Stimulated activated memory B cell treated with anti-CD40 and anti-IgM and Interleukin-4, amounts not matched to agents 10 μg/mL and 1 μg/mL and 100 μg/mL, for 72 hours (primary cell): ENCODE data around the gene SUPT5H.
A peak's percentile ranks its signal among the peaks of the same experiment; 100 is the strongest.

Source experiments
- ATAC-seq: fragments of 150-1000 bp; cut with Tn5 transposase; 2 replicates; pipeline ENCODE4 v1.10.0; 2021
- H3K27ac Mint-ChIP-seq: one replicate; pipeline ENCODE4 v1.8.0; 2022; ENCODE audit warnings: mild to moderate bottlenecking, mixed read lengths
- H3K27me3 Mint-ChIP-seq: one replicate; pipeline ENCODE4 v1.8.0; 2022; ENCODE audit warnings: mixed read lengths
- H3K36me3 Mint-ChIP-seq: one replicate; pipeline ENCODE4 v1.8.0; 2022; ENCODE audit warnings: mixed read lengths
- H3K4me1 Mint-ChIP-seq: one replicate; pipeline ENCODE4 v1.8.0; 2022; ENCODE audit warnings: mixed read lengths
- H3K4me3 Mint-ChIP-seq: one replicate; pipeline ENCODE4 v1.8.0; 2022; ENCODE audit warnings: mild to moderate bottlenecking, moderate library complexity, mixed read lengths
- H3K9me3 Mint-ChIP-seq: one replicate; pipeline ENCODE4 v1.8.0; 2022; ENCODE audit warnings: mixed read lengths

The SUPT5H gene

GRCh38 chr19:39445196-39446111 is at the start of gene SUPT5H:
SUPT5H (plus strand) TSS chr19:39445582; CDS start chr19:39445891, 309 bp downstream.
- no peaks in the 10 kb centered on the region for H3K9me3 Mint-ChIP-seq
- H3K4me1 Mint-ChIP-seq = peaks cover 67% of the 10 kb centered on the region
- H3K27ac Mint-ChIP-seq = peak within 1 kb of the TSS; percentile 98
- peak within 1 kb of the TSS; percentile 90 for H3K4me3 Mint-ChIP-seq
- H3K27me3 Mint-ChIP-seq = no peaks in the 10 kb centered on the region
- peaks cover 32% of the 10 kb centered on the region for H3K36me3 Mint-ChIP-seq
- peak; percentile 95 for ATAC-seq

DNA sequence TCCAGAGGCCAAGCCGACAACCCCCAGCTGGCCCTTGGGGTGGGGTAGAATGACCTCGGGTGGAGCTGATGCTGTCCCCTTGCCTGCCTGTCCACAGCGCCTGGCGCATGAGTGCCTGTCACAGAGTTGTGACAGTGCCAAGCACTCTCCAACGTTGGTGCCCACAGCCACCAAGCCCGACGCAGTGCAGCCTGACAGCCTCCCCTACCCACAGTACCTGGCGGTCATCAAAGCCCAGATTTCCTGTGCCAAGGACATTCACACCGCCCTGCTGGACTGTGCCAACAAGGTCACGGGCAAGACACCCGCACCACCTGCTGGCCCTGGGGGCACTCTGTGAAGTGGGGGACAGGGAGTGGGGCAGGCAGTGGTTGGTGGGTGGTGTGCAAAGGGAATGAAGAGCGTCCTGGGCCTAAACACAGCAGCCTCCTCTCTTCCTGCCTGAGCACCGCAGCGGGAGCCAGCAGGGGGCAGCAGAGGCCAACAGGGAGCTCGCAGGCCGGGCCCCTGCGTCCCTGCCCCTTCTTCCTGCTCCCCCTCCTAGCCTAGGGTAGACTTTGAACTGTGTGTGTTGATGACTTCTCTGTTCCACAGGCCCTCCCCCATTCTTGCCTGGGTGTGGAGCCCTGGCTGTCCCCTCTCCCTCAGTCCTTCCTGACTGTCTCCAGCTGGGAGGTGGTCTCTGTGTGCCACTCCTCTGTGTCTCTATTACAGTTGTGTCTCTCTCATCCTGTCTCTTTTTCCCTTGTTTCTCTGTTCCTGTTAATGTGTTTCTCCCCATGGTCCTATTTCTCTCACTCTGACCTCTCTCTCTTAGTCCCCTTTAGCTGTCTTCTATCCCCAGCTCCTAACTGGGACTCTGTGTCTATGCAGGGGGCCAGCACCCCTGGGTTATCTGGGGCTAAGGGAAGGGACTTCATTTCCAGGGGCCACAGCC is 47.8 kb upstream of the SUPT5H start:
- Mint-ChIP-seq H3K9me3 (no peaks in the 10 kb centered on the region), H3K4me3 (peak overlapping the region; percentile 30), H3K36me3 (peaks cover 41% of the 10 kb centered on the region), H3K27me3 (no peaks in the 10 kb centered on the region), H3K4me1 (peaks cover 73% of the 10 kb centered on the region), H3K27ac (peak overlapping the region; percentile 91)
- peak; percentile 78 for ATAC-seq

DNA sequence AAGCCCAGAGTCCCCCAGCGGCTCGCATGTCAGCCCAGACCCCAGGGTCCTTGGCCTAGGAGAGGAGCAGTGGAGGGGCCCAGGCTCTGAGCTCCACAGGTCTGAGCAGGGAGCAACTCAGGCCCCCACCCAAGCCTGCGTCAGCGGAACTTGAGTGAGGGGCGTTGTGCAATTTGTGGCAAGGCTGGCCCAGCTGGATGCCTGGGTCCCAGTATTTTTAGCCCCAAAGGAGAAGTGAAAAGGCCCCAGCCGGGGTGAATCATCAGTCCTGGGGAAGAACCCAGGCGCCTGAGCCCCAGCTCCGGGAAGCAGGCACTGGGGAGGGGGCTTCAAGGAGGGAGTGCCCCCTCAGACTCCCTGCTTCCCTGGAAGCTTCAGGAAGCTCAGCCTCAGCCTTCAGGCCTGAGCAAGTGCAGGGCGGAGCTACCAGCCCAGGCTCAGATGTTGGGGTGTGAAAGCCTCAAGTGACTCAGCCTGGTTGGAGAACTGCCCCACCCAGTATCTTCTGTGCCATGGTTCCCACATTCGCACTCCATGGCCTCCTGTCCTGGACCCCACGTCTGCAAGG is 47.0 kb upstream of the SUPT5H start:
- no peaks in the 10 kb centered on the region for H3K27me3 Mint-ChIP-seq
- H3K36me3 Mint-ChIP-seq = peaks cover 38% of the 10 kb centered on the region
- no peaks in the 10 kb centered on the region for H3K9me3 Mint-ChIP-seq
- peak overlapping the region; percentile 91 for H3K27ac Mint-ChIP-seq
- H3K4me3 Mint-ChIP-seq = peak overlapping the region; percentile 30
- ATAC-seq = peak; percentile 1
- peaks cover 79% of the 10 kb centered on the region for H3K4me1 Mint-ChIP-seq

DNA sequence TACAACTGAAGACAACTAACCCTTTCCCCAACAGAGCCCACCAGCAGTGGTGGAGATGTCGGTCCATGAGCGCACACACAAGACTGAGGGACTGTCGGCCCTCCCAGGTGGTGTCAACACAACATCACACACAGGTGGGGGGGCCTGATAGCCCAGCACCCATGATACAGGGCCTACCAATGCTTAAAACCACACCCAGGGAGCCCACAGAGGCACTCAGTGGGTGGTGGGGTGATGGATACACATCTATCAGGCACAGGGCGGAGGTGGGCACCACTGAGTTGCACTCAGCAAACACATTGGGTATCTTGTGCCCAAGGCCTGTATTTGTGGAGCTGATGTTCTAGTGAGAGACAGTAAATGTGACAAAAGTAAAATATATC is 45.7 kb upstream of the SUPT5H start:
- H3K4me1 Mint-ChIP-seq = peaks cover 80% of the 10 kb centered on the region

DNA sequence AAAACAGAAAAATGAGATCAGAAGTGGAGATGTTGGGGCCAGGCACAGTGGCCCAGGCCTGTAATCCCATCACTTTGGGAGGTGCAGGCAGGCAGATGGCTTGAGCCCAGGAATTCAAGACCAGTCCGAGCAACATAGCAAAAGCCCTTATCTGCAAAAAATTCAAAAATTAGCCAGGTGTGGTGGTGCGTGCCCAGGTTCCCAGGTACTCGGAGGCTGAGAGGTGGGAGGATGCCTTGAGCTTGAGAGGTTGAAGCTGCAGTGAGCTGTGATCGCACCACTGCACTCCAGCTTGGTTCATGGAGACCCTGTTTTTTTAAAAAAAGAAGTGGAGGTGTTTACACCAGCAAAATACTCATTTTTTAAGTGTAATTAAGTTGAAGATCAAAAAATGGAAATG is 45.3 kb upstream of the SUPT5H start:
- Mint-ChIP-seq H3K9me3 (no peaks in the 10 kb centered on the region), H3K27me3 (no peaks in the 10 kb centered on the region), H3K27ac (peak overlapping the region; percentile 91), H3K4me3 (no peak overlapping the region), H3K4me1 (peaks cover 82% of the 10 kb centered on the region), H3K36me3 (peaks cover 25% of the 10 kb centered on the region)
- no peak for ATAC-seq

More for the DNA sequence above, 45.7 kb upstream of the SUPT5H start:
- H3K9me3 Mint-ChIP-seq = no peaks in the 10 kb centered on the region
- no peak for ATAC-seq
- H3K36me3 Mint-ChIP-seq = peaks cover 29% of the 10 kb centered on the region
- H3K27ac Mint-ChIP-seq = peak overlapping the region; percentile 91
- no peaks in the 10 kb centered on the region for H3K27me3 Mint-ChIP-seq
- peak overlapping the region; percentile 46 for H3K4me3 Mint-ChIP-seq

- Mint-ChIP-seq H3K4me1 (peaks cover 82% of the 10 kb centered on the region), H3K27me3 (no peaks in the 10 kb centered on the region), H3K36me3 (peaks cover 15% of the 10 kb centered on the region), H3K9me3 (no peaks in the 10 kb centered on the region), H3K4me3 (peak overlapping the region; percentile 71), H3K27ac (peak overlapping the region; percentile 91)
- ATAC-seq = peak; percentile 44
Measured at GRCh38 chr19:39401070-39401548, 44.3 kb upstream of the SUPT5H start.

- no peaks in the 10 kb centered on the region for H3K27me3 Mint-ChIP-seq
- H3K36me3 Mint-ChIP-seq = peaks cover 15% of the 10 kb centered on the region
- H3K9me3 Mint-ChIP-seq = no peaks in the 10 kb centered on the region
- peak; percentile 68 for ATAC-seq
- peaks cover 86% of the 10 kb centered on the region for H3K4me1 Mint-ChIP-seq
- peak overlapping the region; percentile 89 for H3K4me3 Mint-ChIP-seq
- peak overlapping the region; percentile 91 for H3K27ac Mint-ChIP-seq
Measured at GRCh38 chr19:39401549-39402345, 43.6 kb upstream of the SUPT5H start.

DNA sequence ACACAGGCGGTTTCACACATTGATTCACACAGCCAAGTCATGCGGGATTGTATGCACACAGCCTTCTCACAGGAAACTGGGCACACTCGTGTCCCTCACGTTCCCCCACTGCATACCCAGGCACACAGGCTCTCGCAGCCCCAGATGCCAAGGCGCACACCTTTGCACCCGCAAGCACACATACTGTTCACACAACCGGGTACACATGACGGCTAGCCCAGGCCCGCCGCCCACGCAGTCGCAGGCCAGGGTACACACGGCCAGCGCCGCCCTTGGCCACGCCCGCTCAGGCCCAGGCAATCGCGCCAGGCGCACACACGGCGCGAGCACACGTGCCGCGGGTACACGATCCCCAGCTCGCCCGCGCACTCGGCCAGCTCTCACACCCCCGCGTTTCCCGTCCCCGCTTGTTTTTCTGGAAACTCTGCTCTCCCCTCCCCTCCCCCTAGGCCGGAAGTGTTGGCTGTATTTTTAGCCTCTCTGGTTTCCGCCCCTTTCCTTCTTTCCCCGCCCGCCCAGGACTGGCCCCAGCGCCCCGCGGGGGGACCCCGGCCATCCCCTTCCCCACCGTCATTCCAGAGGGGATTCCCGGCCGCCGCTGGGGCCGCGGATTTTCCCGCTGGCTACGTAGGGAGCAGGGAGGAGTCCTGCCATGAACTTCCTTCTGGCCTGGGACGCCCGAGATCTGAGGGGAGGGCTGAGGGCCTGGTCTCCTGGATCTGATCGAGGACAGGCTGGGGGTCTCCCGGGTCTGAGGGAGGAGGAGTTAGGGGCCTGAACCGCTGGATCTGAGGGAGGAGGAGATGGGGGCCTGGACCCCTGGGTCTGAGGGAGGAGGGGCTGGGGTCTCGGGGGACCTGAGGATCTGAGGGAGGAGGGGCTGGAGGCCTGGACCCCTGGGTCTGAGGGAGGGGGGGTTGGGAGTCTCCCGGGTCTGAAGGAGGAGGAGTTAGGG is 42.8 kb upstream of the SUPT5H start:
- Mint-ChIP-seq H3K9me3 (no peaks in the 10 kb centered on the region), H3K4me1 (peaks cover 81% of the 10 kb centered on the region), H3K27ac (peak overlapping the region; percentile 91), H3K27me3 (no peaks in the 10 kb centered on the region), H3K36me3 (peaks cover 24% of the 10 kb centered on the region), H3K4me3 (peak overlapping the region; percentile 89)
- ATAC-seq = peak; percentile 28

- Mint-ChIP-seq H3K4me3 (peak overlapping the region; percentile 89), H3K27me3 (no peaks in the 10 kb centered on the region), H3K9me3 (no peaks in the 10 kb centered on the region), H3K36me3 (peaks cover 33% of the 10 kb centered on the region), H3K4me1 (peaks cover 79% of the 10 kb centered on the region), H3K27ac (peak overlapping the region; percentile 91)
- ATAC-seq = peak; percentile 59
Measured at GRCh38 chr19:39403331-39404312, 41.8 kb upstream of the SUPT5H start.

GRCh38 chr19:39405261-39405957 is 40.0 kb upstream of the SUPT5H start:
- Mint-ChIP-seq H3K27ac (peak overlapping the region; percentile 91), H3K4me3 (peak overlapping the region; percentile 77), H3K36me3 (peaks cover 24% of the 10 kb centered on the region), H3K27me3 (no peaks in the 10 kb centered on the region), H3K4me1 (peaks cover 72% of the 10 kb centered on the region), H3K9me3 (no peaks in the 10 kb centered on the region)
- no peak for ATAC-seq

GRCh38 chr19:39405958-39406655 is 39.3 kb upstream of the SUPT5H start:
- H3K27ac Mint-ChIP-seq = peak overlapping the region; percentile 91
- peak; percentile 31 for ATAC-seq
- H3K27me3 Mint-ChIP-seq = no peaks in the 10 kb centered on the region
- peak overlapping the region; percentile 98 for H3K4me3 Mint-ChIP-seq
- H3K36me3 Mint-ChIP-seq = peaks cover 24% of the 10 kb centered on the region
- peaks cover 72% of the 10 kb centered on the region for H3K4me1 Mint-ChIP-seq
- H3K9me3 Mint-ChIP-seq = no peaks in the 10 kb centered on the region
